NCI-H748 (cell line): Measurements from ENCODE around the gene POLA1.

Experiments
- DNase-seq: peaks from one replicate; lab custom pipeline; 2025; ENCODE audit not compliant: unreplicated experiment; lab: John Stamatoyannopoulos, UW

POLA1 gene

GRCh38 chrX:25005382-25006185, 311.9 kb downstream of the POLA1 start:
- no peak for DNase-seq

GRCh38 chrX:25006586-25007058, 312.9 kb downstream of the POLA1 start:
- no peak for DNase-seq

- no peak for DNase-seq
These were observed 313.6 kb downstream of the POLA1 start for GRCh38 chrX:25007059-25008053.

- peak; percentile 6 for DNase-seq
These were observed 315.7 kb downstream of the POLA1 start for GRCh38 chrX:25009407-25009806.

GRCh38 chrX:25010784-25011588, 317.3 kb downstream of the POLA1 start:
- DNase-seq: peak; percentile 88

- peak; percentile 24 for DNase-seq
These were observed 318.1 kb downstream of the POLA1 start for GRCh38 chrX:25011589-25012432.

- DNase-seq: no peak
These were observed 318.7 kb downstream of the POLA1 start for GRCh38 chrX:25012433-25012735.

- peak; percentile 50 for DNase-seq
These were observed 319.3 kb downstream of the POLA1 start for GRCh38 chrX:25012793-25013631.

- DNase-seq: peak; percentile 51
These were observed 320.1 kb downstream of the POLA1 start for GRCh38 chrX:25013632-25014365.

GRCh38 chrX:25014366-25014838, 320.7 kb downstream of the POLA1 start:
- DNase-seq: no peak

- no peak for DNase-seq
These were observed 322.0 kb downstream of the POLA1 start, which contains the start of gene ARX for GRCh38 chrX:25015486-25016360. Gene ARX, minus strand, starts transcription at chrX:25015965. Its CDS starts 228 bp downstream, at chrX:25015737.

- no peak for DNase-seq
These were observed 322.6 kb downstream of the POLA1 start for GRCh38 chrX:25016361-25016671.

GRCh38 chrX:25016938-25017598, 323.4 kb downstream of the POLA1 start:
- DNase-seq: no peak

- DNase-seq: no peak
These were observed 324.0 kb downstream of the POLA1 start for GRCh38 chrX:25017667-25018247.

- no peak for DNase-seq
These were observed 325.0 kb downstream of the POLA1 start for GRCh38 chrX:25018682-25019081.

- DNase-seq: peak; percentile 50
These were observed 326.1 kb downstream of the POLA1 start for GRCh38 chrX:25019707-25020390.
